ENCODE results near the gene AQP2.

The AQP2 gene

GRCh38 chr12:49979016-49979586 lies 28.6 kb downstream of the AQP2 start:
- H3K4me3 ChIP-seq (ENCODE audit: control insufficient read depth, low read depth, low read length), result no peak overlapping the region
- no peak for TF ChIP-seq CTCF (conservative IDR thresholded peaks at IDR 0.05; ENCODE audit: control insufficient read depth, insufficient read depth, low read depth, low read length)
- no peak for DNase-seq (ENCODE audit: low read depth)

GRCh38 chr12:49979791-49980190 lies 29.3 kb downstream of the AQP2 start:
- H3K4me3 ChIP-seq (ENCODE audit: control insufficient read depth, low read depth, low read length), result no peak overlapping the region
- DNase-seq (ENCODE audit: low read depth), result no peak
- TF ChIP-seq CTCF (conservative IDR thresholded peaks at IDR 0.05; ENCODE audit: control insufficient read depth, insufficient read depth, low read depth, low read length), result no peak

- no peak for DNase-seq (ENCODE audit: low read depth)
- no peak overlapping the region for H3K4me3 ChIP-seq (ENCODE audit: control insufficient read depth, low read depth, low read length)
- TF ChIP-seq CTCF (conservative IDR thresholded peaks at IDR 0.05; ENCODE audit: control insufficient read depth, insufficient read depth, low read depth, low read length), result no peak
Observed at GRCh38 chr12:49980501-49981349, 30.2 kb downstream of the AQP2 start.

GRCh38 chr12:49982246-49983087 lies 31.9 kb downstream of the AQP2 start:
- no peak overlapping the region for H3K4me3 ChIP-seq (ENCODE audit: control insufficient read depth, low read depth, low read length)
- TF ChIP-seq CTCF (conservative IDR thresholded peaks at IDR 0.05; ENCODE audit: control insufficient read depth, insufficient read depth, low read depth, low read length), result no peak
- peak; percentile 69 for DNase-seq (ENCODE audit: low read depth)

GRCh38 chr12:49983892-49984291 lies 33.4 kb downstream of the AQP2 start:
- peak; percentile 6 for TF ChIP-seq CTCF (conservative IDR thresholded peaks at IDR 0.05; ENCODE audit: control insufficient read depth, insufficient read depth, low read depth, low read length)
- peak; percentile 85 for DNase-seq (ENCODE audit: low read depth)
- no peak overlapping the region for H3K4me3 ChIP-seq (ENCODE audit: control insufficient read depth, low read depth, low read length)

- DNase-seq (ENCODE audit: low read depth), result no peak
- H3K4me3 ChIP-seq (ENCODE audit: control insufficient read depth, low read depth, low read length), result no peak overlapping the region
- TF ChIP-seq CTCF (conservative IDR thresholded peaks at IDR 0.05; ENCODE audit: control insufficient read depth, insufficient read depth, low read depth, low read length), result no peak
Observed at GRCh38 chr12:49984476-49985359, 34.2 kb downstream of the AQP2 start.
